Tibial artery (tissue), 4 donors: ENCODE measurements around the gene ATP8B1.
"Not testable (repeated sequence)": the region's sequence is repeated elsewhere in the genome, so short reads cannot be mapped to it uniquely, and the experiment has no call there.

ENCODE experiments used
- DNase-seq, 2 donors: peaks; one replicate each; pipeline ENCODE4 v3.0.0-alpha.2; 2019
- H3K27ac ChIP-seq, 2 donors: fragments of 200-600 bp; sonication (generic) in 1 of 2; 1 replicate in 1 of 2; 2 replicates in 1 of 2; pipeline ENCODE4 v1.5.1; 2018 to 2019; ENCODE audit warnings: mild to moderate bottlenecking in 1 of 2
- H3K27me3 ChIP-seq, 2 donors: fragments of 200-600 bp; sonication (generic) in 1 of 2; one replicate each; pipeline versions ENCODE4 v1.5.1 to v1.6.0; 2016 to 2019
- H3K36me3 ChIP-seq, 3 donors: fragments of 200-600 bp; sonication (generic) in 2 of 3; one replicate each; pipeline ENCODE4 v1.5.1; 2016 to 2019; ENCODE audit warnings: mild to moderate bottlenecking in 2 of 3
- H3K4me1 ChIP-seq, 4 donors: fragments of 200-600 bp; sonication (generic) in 2 of 4; 1 replicate in 3 of 4; 2 replicates in 1 of 4; pipeline ENCODE4 v1.5.1; 2016 to 2019
- H3K4me3 ChIP-seq, 2 donors: fragments of 200-600 bp; sonication (generic) in 1 of 2; 1 replicate in 1 of 2; 2 replicates in 1 of 2; pipeline ENCODE4 v1.5.1; 2018 to 2019; ENCODE audit warnings: mild to moderate bottlenecking in 2 of 2
- H3K9me3 ChIP-seq, 3 donors: fragments of 200-600 bp; sonication (generic) in 1 of 3; one replicate each; pipeline ENCODE4 v1.5.1; 2016 to 2019
- CTCF ChIP-seq, 2 experiments: fragments of 200-600 bp in 1 of 2; fragments of 450-650 bp in 1 of 2; IDR thresholded peaks; one replicate each; pipeline ENCODE4 v1.5.1; 2017 to 2019; ENCODE audit warnings: antibody characterized with exemption in 2 of 2, mild to moderate bottlenecking in 1 of 2, moderate library complexity in 1 of 2
- intact Hi-C: fragments of 100-400 bp; cut with DNase I; formaldehyde crosslinking; loops from one replicate; pipeline ENCODE4 v1.15.0; 2023; ENCODE audit warnings: low total_unique reads

Gene ATP8B1

GRCh38 chr18:57727952-57728807, 74.9 kb downstream of the ATP8B1 start:
- intact Hi-C loops = no loop called here
- no peak for DNase-seq
- no peaks in the 10 kb centered on the region for H3K27me3 ChIP-seq
- H3K9me3 ChIP-seq = no peaks in the 10 kb centered on the region
- no peak overlapping the region for H3K4me3 ChIP-seq
- H3K27ac ChIP-seq = peak overlapping the region; percentile 47 to 63
- H3K4me1 ChIP-seq = peaks cover 0 to 24% (median 14%) of the 10 kb centered on the region in 4 donors
- no peak for TF ChIP-seq CTCF (IDR thresholded peaks at IDR 0.05)
- H3K36me3 ChIP-seq = peaks cover 19 to 38% (median 24%) of the 10 kb centered on the region in 3 donors

GRCh38 chr18:57719211-57719935, 83.7 kb downstream of the ATP8B1 start:
- intact Hi-C loops, H3K27ac ChIP-seq, H3K4me1 ChIP-seq, H3K9me3 ChIP-seq, H3K4me3 ChIP-seq, DNase-seq, H3K36me3 ChIP-seq, H3K27me3 ChIP-seq: not testable (repeated sequence)

- Histone ChIP-seq H3K9me3 (no peaks in the 10 kb centered on the region), H3K4me3 (no peak overlapping the region), H3K4me1 (peaks cover 0 to 22% (median 14%) of the 10 kb centered on the region in 4 donors), H3K27ac (no peak overlapping the region), H3K36me3 (peaks cover 0 to 4% (median 0%) of the 10 kb centered on the region in 3 donors), H3K27me3 (no peaks in the 10 kb centered on the region)
- no peak for TF ChIP-seq CTCF (IDR thresholded peaks at IDR 0.05)
- intact Hi-C loops = no loop called here
- DNase-seq = no peak
Measured at GRCh38 chr18:57716549-57716948, 86.6 kb downstream of the ATP8B1 start.

GRCh38 chr18:57715671-57716070, 87.4 kb downstream of the ATP8B1 start:
- peaks cover 0 to 28% (median 19%) of the 10 kb centered on the region in 4 donors for H3K4me1 ChIP-seq
- H3K36me3 ChIP-seq = peaks cover 0 to 4% (median 0%) of the 10 kb centered on the region in 3 donors
- H3K27me3 ChIP-seq = no peaks in the 10 kb centered on the region
- DNase-seq = no peak
- H3K9me3 ChIP-seq = no peaks in the 10 kb centered on the region
- no peak for TF ChIP-seq CTCF (IDR thresholded peaks at IDR 0.05)
- H3K27ac ChIP-seq = no peak overlapping the region
- H3K4me3 ChIP-seq = no peak overlapping the region
- intact Hi-C loops = no loop called here

- no peak overlapping the region for H3K27ac ChIP-seq
- TF ChIP-seq CTCF (IDR thresholded peaks at IDR 0.05) = no peak
- peaks cover 0 to 4% (median 0%) of the 10 kb centered on the region in 3 donors for H3K36me3 ChIP-seq
- H3K4me1 ChIP-seq = peaks cover 0 to 34% (median 19%) of the 10 kb centered on the region in 4 donors
- intact Hi-C loops = no loop called here
- H3K27me3 ChIP-seq = no peaks in the 10 kb centered on the region
- no peak for DNase-seq
- H3K4me3 ChIP-seq = no peak overlapping the region
- no peaks in the 10 kb centered on the region for H3K9me3 ChIP-seq
Measured at GRCh38 chr18:57715073-57715472, 88.0 kb downstream of the ATP8B1 start.

GRCh38 chr18:57710226-57710625, 92.9 kb downstream of the ATP8B1 start:
- Histone ChIP-seq H3K27ac (peak overlapping the region; percentile 12 to 26), H3K36me3 (peaks cover 0 to 3% (median 0%) of the 10 kb centered on the region in 3 donors), H3K4me3 (no peak overlapping the region), H3K9me3 (no peaks in the 10 kb centered on the region), H3K4me1 (peaks cover 0 to 50% (median 20%) of the 10 kb centered on the region in 4 donors), H3K27me3 (no peaks in the 10 kb centered on the region)
- no peak for TF ChIP-seq CTCF (IDR thresholded peaks at IDR 0.05)
- intact Hi-C loops = no loop called here
- DNase-seq = no peak
